G401 (cell line): ENCODE results near the gene MROH2B. TPM values are rescaled to one million over a fixed set of nuclear protein-coding genes. Genes with fewer than 3 reads are reported as not detected.

Experiments used
- DNase-seq: peaks from one replicate; pipeline ENCODE4 v3.0.0-alpha.2; 2015; ENCODE audit warnings: low spot score
- in situ Hi-C: cut with HindIII; loops from 2 replicates; pipeline ENCODE4 v1.10.0; 2016; ENCODE audit warnings: low sequenced_read_pairs, mixed read lengths
- total RNA-seq: library from RNA; depleted of rRNA; stranded (reverse); fragments of >200 nt; shearing (Covaris generic); gene quantifications from 2 replicates; pipeline ENCODE4 v1.2.3, GENCODE V29; 2014; rRNA removed

The MROH2B gene
- total RNA-seq, 1 experiment from 2014 or later: not detected

GRCh38 chr5:40981420-40981819, 89.7 kb downstream of the MROH2B start:
- DNase-seq: no peak
- in situ Hi-C loops: no loop called here

GRCh38 chr5:40976836-40977235, 94.3 kb downstream of the MROH2B start:
- in situ Hi-C loops: no loop called here
- DNase-seq: no peak

GRCh38 chr5:40976041-40976440, 95.1 kb downstream of the MROH2B start:
- in situ Hi-C loops: no loop called here
- no peak for DNase-seq

- in situ Hi-C loops: no loop called here
- no peak for DNase-seq
These were observed 97.7 kb downstream of the MROH2B start for GRCh38 chr5:40973364-40974004.

- in situ Hi-C loops: no loop called here
These were observed 98.7 kb downstream of the MROH2B start for GRCh38 chr5:40972434-40972833.

GRCh38 chr5:40962207-40962955, 108.8 kb downstream of the MROH2B start:
- no peak for DNase-seq
- in situ Hi-C loops: no loop called here

More at GRCh38 chr5:40972434-40972833, 98.7 kb downstream of the MROH2B start:
- DNase-seq: no peak

- in situ Hi-C loops: no loop called here
- DNase-seq: no peak
These were observed 111.1 kb downstream of the MROH2B start for GRCh38 chr5:40960037-40960436.

- DNase-seq: no peak
- in situ Hi-C loops: no loop called here
These were observed 112.3 kb downstream of the MROH2B start for GRCh38 chr5:40958811-40959210.

GRCh38 chr5:40957048-40957447, 114.1 kb downstream of the MROH2B start:
- in situ Hi-C loops: no loop called here

GRCh38 chr5:40955313-40955712, 115.8 kb downstream of the MROH2B start:
- in situ Hi-C loops: no loop called here

More at GRCh38 chr5:40957048-40957447, 114.1 kb downstream of the MROH2B start:
- no peak for DNase-seq

More at GRCh38 chr5:40955313-40955712, 115.8 kb downstream of the MROH2B start:
- no peak for DNase-seq

Other genes with a start within 250 kb of the MROH2B start
- gene RPL37, start 236.1 kb downstream of the MROH2B start, total RNA-seq: 299 and 585 TPM in 2 replicates
- gene CARD6, start 230.0 kb downstream of the MROH2B start, total RNA-seq: not detected in 2 replicates
- gene C7, start 161.8 kb downstream of the MROH2B start, total RNA-seq: not detected in 2 replicates
- gene C6, start 142.2 kb upstream of the MROH2B start, total RNA-seq: not detected in 2 replicates